ENCODE measurements around the gene MMP20.

GRCh38 chr11:102626676-102627075 is 1.5 kb upstream of the MMP20 start:
- TF ChIP-seq MAX (IDR thresholded peaks at IDR 0.05; ENCODE audit: low read depth) (no peak), CTCF (IDR thresholded peaks at IDR 0.05) (no peak), JUND (IDR thresholded peaks at IDR 0.05) (no peak), FOSL2 (IDR thresholded peaks at IDR 0.05; ENCODE audit: borderline replicate concordance, low read depth) (no peak), GABPA (IDR thresholded peaks at IDR 0.05; ENCODE audit: low read depth) (no peak), EZH2phosphoT487 (IDR thresholded peaks at IDR 0.05; ENCODE audit: borderline replicate concordance, low read depth) (no peak), SIN3A (IDR thresholded peaks at IDR 0.05; ENCODE audit: borderline replicate concordance, low read depth, low read length) (no peak)

Measured in SK-N-SH (cell line).